Muscle layer of duodenum (tissue), 2 donors: Measurements from ENCODE around the gene KCNK1.

Source experiments
- H3K27ac ChIP-seq: one replicate; pipeline ENCODE4 v1.7.0; 2013; ENCODE audit warnings: mild to moderate bottlenecking, low read length
- H3K27me3 ChIP-seq: one replicate; pipeline ENCODE4 v1.7.0; 2013; ENCODE audit warnings: low read depth, mild to moderate bottlenecking, control low read depth, low read length
- H3K36me3 ChIP-seq, 2 donors: one replicate each; pipeline ENCODE4 v1.7.0; 2013; ENCODE audit warnings: low read length in 2 of 2, control low read depth in 1 of 2, mild to moderate bottlenecking in 1 of 2; ENCODE audit not compliant: insufficient read depth in 2 of 2, control insufficient read depth in 1 of 2
- H3K4me1 ChIP-seq, 2 donors: one replicate each; pipeline ENCODE4 v1.7.0; 2013; ENCODE audit warnings: low read length in 2 of 2, mild to moderate bottlenecking in 2 of 2, control low read depth in 1 of 2, moderate library complexity in 1 of 2; ENCODE audit not compliant: insufficient read depth in 2 of 2, control insufficient read depth in 1 of 2
- H3K4me3 ChIP-seq, 2 donors: one replicate each; pipeline ENCODE4 v1.7.0; 2013; ENCODE audit warnings: low read length in 2 of 2, low read depth in 1 of 2, mild to moderate bottlenecking in 1 of 2
- H3K9me3 ChIP-seq, 2 donors: one replicate each; pipeline ENCODE4 v1.7.0; 2013; ENCODE audit warnings: low read length in 2 of 2, control low read depth in 1 of 2, mild to moderate bottlenecking in 1 of 2; ENCODE audit not compliant: control insufficient read depth in 1 of 2
- donor health status: healthy.

KCNK1 gene

GRCh38 chr1:233710507-233710906 is 96.6 kb downstream of the KCNK1 start:
- H3K27me3 ChIP-seq: no peaks in the 10 kb centered on the region
- H3K36me3 ChIP-seq: no peaks in the 10 kb centered on the region
- H3K27ac ChIP-seq: no peak overlapping the region
- H3K4me3 ChIP-seq: no peak overlapping the region
- no peaks in the 10 kb centered on the region for H3K4me1 ChIP-seq
- no peaks in the 10 kb centered on the region for H3K9me3 ChIP-seq

GRCh38 chr1:233714631-233715217 is 100.8 kb downstream of the KCNK1 start:
- H3K36me3 ChIP-seq: no peaks in the 10 kb centered on the region

GRCh38 chr1:233718057-233718456 is 104.2 kb downstream of the KCNK1 start:
- H3K4me1 ChIP-seq: no peaks in the 10 kb centered on the region
- no peaks in the 10 kb centered on the region for H3K27me3 ChIP-seq
- H3K36me3 ChIP-seq: no peaks in the 10 kb centered on the region
- H3K4me3 ChIP-seq: no peak overlapping the region
- H3K9me3 ChIP-seq: peaks cover 0 to 6% of the 10 kb centered on the region in 2 donors
- no peak overlapping the region for H3K27ac ChIP-seq

More at GRCh38 chr1:233714631-233715217, 100.8 kb downstream of the KCNK1 start:
- Histone ChIP-seq H3K27me3 (no peaks in the 10 kb centered on the region), H3K4me3 (no peak overlapping the region), H3K4me1 (no peaks in the 10 kb centered on the region), H3K27ac (no peak overlapping the region), H3K9me3 (peaks cover 0 to 6% of the 10 kb centered on the region in 2 donors)

GRCh38 chr1:233719655-233720341 is 105.9 kb downstream of the KCNK1 start:
- no peaks in the 10 kb centered on the region for H3K36me3 ChIP-seq
- peaks cover 0 to 6% of the 10 kb centered on the region in 2 donors for H3K9me3 ChIP-seq
- H3K27me3 ChIP-seq: no peaks in the 10 kb centered on the region
- H3K4me3 ChIP-seq: no peak overlapping the region
- H3K27ac ChIP-seq: no peak overlapping the region
- no peaks in the 10 kb centered on the region for H3K4me1 ChIP-seq

- Histone ChIP-seq H3K4me1 (no peaks in the 10 kb centered on the region), H3K9me3 (peaks cover 0 to 6% of the 10 kb centered on the region in 2 donors), H3K27me3 (no peaks in the 10 kb centered on the region), H3K4me3 (no peak overlapping the region), H3K36me3 (no peaks in the 10 kb centered on the region), H3K27ac (no peak overlapping the region)
Measured at GRCh38 chr1:233721004-233721595, 107.2 kb downstream of the KCNK1 start.
